Sigmoid colon (tissue), 3 donors: Measurements from ENCODE around the gene OR4B1.

Experiments
- CTCF ChIP-seq, 4 experiments: fragments of 450-650 bp in 3 of 4; fragments of 200-600 bp in 1 of 4; IDR thresholded peaks; one replicate each; pipeline ENCODE4 v1.5.1; 2016 to 2019; ENCODE audit warnings: antibody characterized with exemption in 4 of 4, mild to moderate bottlenecking in 3 of 4, moderate library complexity in 2 of 4
- POLR2A ChIP-seq, 2 donors: fragments of 450-650 bp; IDR thresholded peaks; one replicate each; pipeline ENCODE4 v1.6.1; 2016; ENCODE audit warnings: antibody characterized with exemption in 2 of 2, mild to moderate bottlenecking in 2 of 2, moderate library complexity in 2 of 2

- no peak for TF ChIP-seq CTCF (IDR thresholded peaks at IDR 0.05)
- TF ChIP-seq POLR2A (IDR thresholded peaks at IDR 0.05) = no peak
These were observed 6.6 kb upstream of the OR4B1 start for GRCh38 chr11:48210052-48210451.
